ENCODE results near the gene CDC25B. TPM values are rescaled to one million over a fixed set of nuclear protein-coding genes. Genes with fewer than 3 reads are reported as not detected.

Gene CDC25B
- total and polyA plus RNA-seq, 2 of the 13 experiments (the other 11 are each of a cell fraction or from before 2014, with no cell fraction given), result 14.5 to 19.4 TPM

GRCh38 chr20:3795511-3796468 lies at the start of gene CDC25B (continued):
- TF ChIP-seq DMTF1 (CRISPR knock-in tag; IDR thresholded peaks at IDR 0.05), result no peak; the same call in 1 of the 2 replicates
- TF ChIP-seq STAT5B (CRISPR knock-in tag; IDR thresholded peaks at IDR 0.05), result no peak
- TF ChIP-seq HOXA7 (CRISPR knock-in tag; IDR thresholded peaks at IDR 0.05), result no peak
- 0 out of 2 replicates have a peak, but pooled peaks have one; percentile 52 for TF ChIP-seq CREBL2 (CRISPR knock-in tag; IDR thresholded peaks at IDR 0.05; ENCODE audit: borderline replicate concordance)
- TF ChIP-seq, protein P1, sequence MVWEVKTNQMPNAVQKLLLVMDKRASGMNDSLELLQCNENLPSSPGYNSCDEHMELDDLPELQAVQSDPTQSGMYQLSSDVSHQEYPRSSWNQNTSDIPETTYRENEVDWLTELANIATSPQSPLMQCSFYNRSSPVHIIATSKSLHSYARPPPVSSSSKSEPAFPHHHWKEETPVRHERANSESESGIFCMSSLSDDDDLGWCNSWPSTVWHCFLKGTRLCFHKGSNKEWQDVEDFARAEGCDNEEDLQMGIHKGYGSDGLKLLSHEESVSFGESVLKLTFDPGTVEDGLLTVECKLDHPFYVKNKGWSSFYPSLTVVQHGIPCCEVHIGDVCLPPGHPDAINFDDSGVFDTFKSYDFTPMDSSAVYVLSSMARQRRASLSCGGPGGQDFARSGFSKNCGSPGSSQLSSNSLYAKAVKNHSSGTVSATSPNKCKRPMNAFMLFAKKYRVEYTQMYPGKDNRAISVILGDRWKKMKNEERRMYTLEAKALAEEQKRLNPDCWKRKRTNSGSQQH (CRISPR knock-in tag; IDR thresholded peaks at IDR 0.05; ENCODE audit: low read depth), result no peak; the same call in 1 of the 2 replicates
- TF ChIP-seq MAF1 (CRISPR knock-in tag; IDR thresholded peaks at IDR 0.05; ENCODE audit: borderline replicate concordance), result no peak
- TF ChIP-seq ZSCAN25 (CRISPR knock-in tag; IDR thresholded peaks at IDR 0.05), result no peak
- no peak for TF ChIP-seq RFX3 (CRISPR knock-in tag; IDR thresholded peaks at IDR 0.05)

All from HepG2 (cell line).